Kidney (tissue), 14 donors: Measurements from ENCODE around the gene CNNM3. TPM values are rescaled to one million over a fixed set of nuclear protein-coding genes. Genes with fewer than 3 reads are reported as not detected.

Experiments used
- DNase-seq, 5 donors: peaks; one replicate each; pipeline ENCODE4 v3.0.0-alpha.2; 2013 to 2020
- FAIRE-seq: peaks from 2 replicates; lab custom pipeline; 2012; peaks lifted over from hg19 to GRCh38; lab: Jason Lieb, UNC
- H3K27ac ChIP-seq, 2 donors: one replicate each; pipeline ENCODE4 v1.7.0; 2013; ENCODE audit warnings: low read depth in 2 of 2, low read length in 2 of 2, inconsistent platforms in 1 of 2
- H3K27me3 ChIP-seq: one replicate; pipeline ENCODE4 v1.7.1; 2013; ENCODE audit warnings: low read length, inconsistent platforms; ENCODE audit not compliant: control insufficient read depth, insufficient read depth
- H3K36me3 ChIP-seq, 3 donors: one replicate each; pipeline versions ENCODE4 v1.7.0 to v1.7.1; 2013; ENCODE audit warnings: low read length in 3 of 3, control low read depth in 1 of 3, inconsistent platforms in 1 of 3; ENCODE audit not compliant: insufficient read depth in 3 of 3, control insufficient read depth in 2 of 3
- H3K4me1 ChIP-seq, 3 donors: one replicate each; pipeline versions ENCODE4 v1.7.0 to v1.7.1; 2013; ENCODE audit warnings: low read length in 3 of 3, inconsistent platforms in 1 of 3, low read depth in 1 of 3; ENCODE audit not compliant: control insufficient read depth in 2 of 3, insufficient read depth in 2 of 3
- H3K4me3 ChIP-seq, 3 donors: one replicate each; pipeline versions ENCODE4 v1.7.0 to v1.8.1; 2013; ENCODE audit warnings: low read length in 3 of 3, control low read depth in 1 of 3, inconsistent platforms in 1 of 3
- H3K9ac ChIP-seq, 3 donors: one replicate each; pipeline versions ENCODE4 v1.7.0 to v1.7.1; 2013; ENCODE audit warnings: low read length in 3 of 3, control low read depth in 1 of 3, inconsistent platforms in 1 of 3
- H3K9me3 ChIP-seq, 3 donors: one replicate each; pipeline versions ENCODE4 v1.7.0 to v1.7.1; 2013; ENCODE audit warnings: low read length in 3 of 3, control low read depth in 1 of 3, inconsistent platforms in 1 of 3; ENCODE audit not compliant: control insufficient read depth in 2 of 3, insufficient read depth in 1 of 3
- CTCF ChIP-seq: IDR thresholded peaks from 3 replicates; pipeline ENCODE4 v1.5.1; 2012; ENCODE audit warnings: mild to moderate bottlenecking, moderate library complexity, borderline replicate concordance; ENCODE audit not compliant: insufficient read depth; ENCODE audit errors: extremely low read depth
- intact Hi-C: fragments of 100-400 bp; cut with DNase I; formaldehyde crosslinking; loops from one replicate; pipeline ENCODE4 v1.11.1; 2022
- polyA plus RNA-seq: library from polyadenylated mRNA; stranded (reverse); fragments of 350-450 nt; fragmentation: Illumina TruSeq; extraction: RNeasy Lipid Tissue Mini Kit (QIAGEN cat#74804); gene quantifications from one replicate; pipeline ENCODE4 v1.2.3, GENCODE V29; 2014; ENCODE audit warnings: low read depth, low replicate concordance; ENCODE audit not compliant: insufficient read depth
- total RNA-seq: library from RNA; stranded (reverse); fragmentation: NEBNext Ultra II Directional; extraction: Animal tissue kit (Norgen Biotek cat#: 25700); gene quantifications from one replicate; pipeline ENCODE4 v1.2.1, GENCODE V29; 2021
- donor health status: control.
- donor health status: control.
- donor health status: control.
- donor health status: control.
- donor health status: control.
- donor health status: DM: yes; HTN: yes; CAD: no.
- donor health status: Normal renal cell carcinoma (clear cell type).

The CNNM3 gene
- total and polyA plus RNA-seq, 2 donors from 2014 or later = 6.9 to 26.1 TPM

- Histone ChIP-seq H3K9ac (no peak overlapping the region), H3K9me3 (no peaks in the 10 kb centered on the region), H3K4me3 (no peak overlapping the region), H3K36me3 (peaks cover 5 to 9% (median 5%) of the 10 kb centered on the region in 3 donors), H3K27ac (no peak overlapping the region), H3K27me3 (no peaks in the 10 kb centered on the region), H3K4me1 (peaks cover 0 to 4% (median 0%) of the 10 kb centered on the region in 3 donors)
- DNase-seq (peak in 1 of 5 donors; percentile 68), FAIRE-seq (no peak)
- intact Hi-C loops = no loop called here
- TF ChIP-seq CTCF = no peak
Observed at GRCh38 chr2:96798733-96799622, 17.1 kb upstream of the CNNM3 start.

GRCh38 chr2:96799623-96799935 lies 16.5 kb upstream of the CNNM3 start:
- no peak for FAIRE-seq
- H3K36me3 ChIP-seq = peaks cover 5 to 9% (median 5%) of the 10 kb centered on the region in 3 donors

GRCh38 chr2:96800061-96801004 lies 15.7 kb upstream of the CNNM3 start:
- peaks cover 5 to 9% (median 5%) of the 10 kb centered on the region in 3 donors for H3K36me3 ChIP-seq
- H3K9me3 ChIP-seq = no peaks in the 10 kb centered on the region
- intact Hi-C loops = no loop called here
- no peak overlapping the region for H3K9ac ChIP-seq
- no peak overlapping the region for H3K27ac ChIP-seq
- H3K4me1 ChIP-seq = peaks cover 0 to 4% (median 0%) of the 10 kb centered on the region in 3 donors
- TF ChIP-seq CTCF = no peak
- H3K4me3 ChIP-seq = no peak overlapping the region
- DNase-seq = peak in 3 of 5 donors; percentile 27 to 63 (median 47)
- H3K27me3 ChIP-seq = no peaks in the 10 kb centered on the region
- no peak for FAIRE-seq

More at GRCh38 chr2:96799623-96799935, 16.5 kb upstream of the CNNM3 start:
- no peak overlapping the region for H3K4me3 ChIP-seq
- TF ChIP-seq CTCF = no peak
- peaks cover 0 to 4% (median 0%) of the 10 kb centered on the region in 3 donors for H3K4me1 ChIP-seq
- no peak overlapping the region for H3K27ac ChIP-seq
- no peak overlapping the region for H3K9ac ChIP-seq
- DNase-seq = peak in 1 of 5 donors; percentile 63
- intact Hi-C loops = no loop called here
- H3K9me3 ChIP-seq = no peaks in the 10 kb centered on the region
- H3K27me3 ChIP-seq = no peaks in the 10 kb centered on the region
